HL-60 (cell line): ENCODE results near the gene BTNL8.

Experiments used
- DNase-seq, 2 experiments: peaks; one replicate each; pipeline ENCODE4 v3.0.0-alpha.2; 2010 to 2020; ENCODE audit warnings: low read depth in 1 of 2, low spot score in 1 of 2
- H3K27ac ChIP-seq: fragments of 250-450 bp; sonication (Bioruptor Pico); replicated peaks from 2 replicates; pipeline ENCODE4 v1.5.1; 2020; ENCODE audit warnings: mild to moderate bottlenecking, moderate library complexity
- H3K27me3 ChIP-seq: fragments of 250-450 bp; sonication (Bioruptor Pico); 2 replicates; pipeline ENCODE4 v1.5.1; 2021; ENCODE audit warnings: mild to moderate bottlenecking, moderate library complexity; ENCODE audit not compliant: insufficient read depth, poor library complexity, severe bottlenecking
- H3K4me3 ChIP-seq: replicated peaks from 2 replicates; pipeline ENCODE4 v1.5.1; 2011; ENCODE audit warnings: mild to moderate bottlenecking, control low read depth, low read length; ENCODE audit not compliant: insufficient read depth
- GABPA ChIP-seq: IDR thresholded peaks from 2 replicates; pipeline ENCODE4 v1.6.1; 2012; ENCODE audit warnings: low read depth
- POLR2AphosphoS5 ChIP-seq: IDR thresholded peaks from 2 replicates; pipeline ENCODE4 v1.6.1; 2012; ENCODE audit warnings: low read depth
- SPI1 ChIP-seq: IDR thresholded peaks from 2 replicates; pipeline ENCODE4 v1.6.1; 2012; ENCODE audit warnings: low read depth, mild to moderate bottlenecking, borderline replicate concordance
- TF ChIP-seq, protein P1 (sequence below): IDR thresholded peaks from 2 replicates; pipeline ENCODE4 v1.6.1; 2012; ENCODE audit warnings: low read depth; ENCODE audit not compliant: insufficient replicate concordance
- TF ChIP-seq, protein P2 (sequence below): IDR thresholded peaks from one replicate; pipeline ENCODE4 v1.5.1; 2011; ENCODE audit warnings: low read length, control low read depth, inconsistent platforms; ENCODE audit not compliant: insufficient read depth

BTNL8 gene

GRCh38 chr5:180922932-180923331 is 24.0 kb downstream of the BTNL8 start:
- TF ChIP-seq, protein P1, sequence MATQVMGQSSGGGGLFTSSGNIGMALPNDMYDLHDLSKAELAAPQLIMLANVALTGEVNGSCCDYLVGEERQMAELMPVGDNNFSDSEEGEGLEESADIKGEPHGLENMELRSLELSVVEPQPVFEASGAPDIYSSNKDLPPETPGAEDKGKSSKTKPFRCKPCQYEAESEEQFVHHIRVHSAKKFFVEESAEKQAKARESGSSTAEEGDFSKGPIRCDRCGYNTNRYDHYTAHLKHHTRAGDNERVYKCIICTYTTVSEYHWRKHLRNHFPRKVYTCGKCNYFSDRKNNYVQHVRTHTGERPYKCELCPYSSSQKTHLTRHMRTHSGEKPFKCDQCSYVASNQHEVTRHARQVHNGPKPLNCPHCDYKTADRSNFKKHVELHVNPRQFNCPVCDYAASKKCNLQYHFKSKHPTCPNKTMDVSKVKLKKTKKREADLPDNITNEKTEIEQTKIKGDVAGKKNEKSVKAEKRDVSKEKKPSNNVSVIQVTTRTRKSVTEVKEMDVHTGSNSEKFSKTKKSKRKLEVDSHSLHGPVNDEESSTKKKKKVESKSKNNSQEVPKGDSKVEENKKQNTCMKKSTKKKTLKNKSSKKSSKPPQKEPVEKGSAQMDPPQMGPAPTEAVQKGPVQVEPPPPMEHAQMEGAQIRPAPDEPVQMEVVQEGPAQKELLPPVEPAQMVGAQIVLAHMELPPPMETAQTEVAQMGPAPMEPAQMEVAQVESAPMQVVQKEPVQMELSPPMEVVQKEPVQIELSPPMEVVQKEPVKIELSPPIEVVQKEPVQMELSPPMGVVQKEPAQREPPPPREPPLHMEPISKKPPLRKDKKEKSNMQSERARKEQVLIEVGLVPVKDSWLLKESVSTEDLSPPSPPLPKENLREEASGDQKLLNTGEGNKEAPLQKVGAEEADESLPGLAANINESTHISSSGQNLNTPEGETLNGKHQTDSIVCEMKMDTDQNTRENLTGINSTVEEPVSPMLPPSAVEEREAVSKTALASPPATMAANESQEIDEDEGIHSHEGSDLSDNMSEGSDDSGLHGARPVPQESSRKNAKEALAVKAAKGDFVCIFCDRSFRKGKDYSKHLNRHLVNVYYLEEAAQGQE, result no peak
- TF ChIP-seq GABPA, result no peak
- TF ChIP-seq, protein P2, sequence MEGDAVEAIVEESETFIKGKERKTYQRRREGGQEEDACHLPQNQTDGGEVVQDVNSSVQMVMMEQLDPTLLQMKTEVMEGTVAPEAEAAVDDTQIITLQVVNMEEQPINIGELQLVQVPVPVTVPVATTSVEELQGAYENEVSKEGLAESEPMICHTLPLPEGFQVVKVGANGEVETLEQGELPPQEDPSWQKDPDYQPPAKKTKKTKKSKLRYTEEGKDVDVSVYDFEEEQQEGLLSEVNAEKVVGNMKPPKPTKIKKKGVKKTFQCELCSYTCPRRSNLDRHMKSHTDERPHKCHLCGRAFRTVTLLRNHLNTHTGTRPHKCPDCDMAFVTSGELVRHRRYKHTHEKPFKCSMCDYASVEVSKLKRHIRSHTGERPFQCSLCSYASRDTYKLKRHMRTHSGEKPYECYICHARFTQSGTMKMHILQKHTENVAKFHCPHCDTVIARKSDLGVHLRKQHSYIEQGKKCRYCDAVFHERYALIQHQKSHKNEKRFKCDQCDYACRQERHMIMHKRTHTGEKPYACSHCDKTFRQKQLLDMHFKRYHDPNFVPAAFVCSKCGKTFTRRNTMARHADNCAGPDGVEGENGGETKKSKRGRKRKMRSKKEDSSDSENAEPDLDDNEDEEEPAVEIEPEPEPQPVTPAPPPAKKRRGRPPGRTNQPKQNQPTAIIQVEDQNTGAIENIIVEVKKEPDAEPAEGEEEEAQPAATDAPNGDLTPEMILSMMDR, result no peak
- TF ChIP-seq POLR2AphosphoS5, result no peak
- TF ChIP-seq SPI1, result no peak
- H3K27me3 ChIP-seq, result no peaks in the 10 kb centered on the region
- no peak overlapping the region for H3K4me3 ChIP-seq
- DNase-seq, result no peak
- H3K27ac ChIP-seq, result no peak overlapping the region

DNA sequence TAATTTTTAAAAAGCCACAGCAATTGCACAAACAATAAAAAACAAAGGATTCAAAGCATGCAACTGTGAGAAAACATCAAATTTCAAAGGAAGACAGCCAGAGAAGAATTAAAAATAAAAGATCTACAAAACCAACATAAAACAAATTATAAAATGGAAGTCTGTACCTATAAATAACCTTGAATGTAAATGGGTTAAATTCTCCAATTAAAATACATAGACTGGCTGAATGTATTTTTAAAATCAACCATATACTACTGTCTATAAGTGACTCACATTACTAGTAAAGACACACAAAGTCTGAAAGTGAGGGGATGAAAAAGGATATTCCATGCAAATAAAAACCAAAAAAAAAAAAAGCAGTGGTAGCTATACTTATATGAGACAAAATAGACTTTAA is 33.7 kb downstream of the BTNL8 start:
- TF ChIP-seq, protein P1, result no peak
- TF ChIP-seq GABPA (no peak), POLR2AphosphoS5 (no peak), SPI1 (no peak)
- TF ChIP-seq, protein P2, result no peak
- Histone ChIP-seq H3K4me3 (no peak overlapping the region), H3K27me3 (no peaks in the 10 kb centered on the region), H3K27ac (no peak overlapping the region)
- no peak for DNase-seq

GRCh38 chr5:180935203-180935602 is 36.2 kb downstream of the BTNL8 start:
- Histone ChIP-seq H3K4me3 (no peak overlapping the region), H3K27me3 (no peaks in the 10 kb centered on the region), H3K27ac (no peak overlapping the region)
- no peak for DNase-seq
- TF ChIP-seq, protein P2, result no peak
- TF ChIP-seq, protein P1, result no peak
- TF ChIP-seq SPI1 (no peak), POLR2AphosphoS5 (no peak), GABPA (no peak)
